ENCODE measurements around the gene EVC2. TPM values are rescaled to one million over a fixed set of nuclear protein-coding genes. Genes with fewer than 3 reads are reported as not detected.

EVC2 gene
- total RNA-seq, 1 donor from 2014 or later, result 4.5 TPM

DNA sequence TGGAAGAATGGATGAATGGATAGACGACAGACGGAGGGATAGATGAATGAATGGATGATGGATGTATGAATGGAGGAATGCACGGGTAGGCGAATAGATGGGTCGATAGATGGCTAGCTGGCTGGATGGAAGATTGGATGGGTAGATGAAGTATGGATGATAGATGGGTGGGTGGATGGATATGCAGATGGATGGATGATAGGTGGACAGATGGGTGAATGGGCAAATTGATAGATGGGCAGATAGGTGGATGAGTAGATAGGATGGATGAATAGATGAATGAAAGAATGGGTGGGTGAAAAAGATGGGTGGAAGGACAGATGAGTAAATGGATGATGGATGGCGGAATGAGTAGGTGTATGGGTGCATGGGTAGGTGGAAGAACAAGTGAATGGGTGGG lies 57.3 kb downstream of the EVC2 start:
- no peaks in the 10 kb centered on the region for H3K9me3 Mint-ChIP-seq
- TF ChIP-seq, protein P1, sequence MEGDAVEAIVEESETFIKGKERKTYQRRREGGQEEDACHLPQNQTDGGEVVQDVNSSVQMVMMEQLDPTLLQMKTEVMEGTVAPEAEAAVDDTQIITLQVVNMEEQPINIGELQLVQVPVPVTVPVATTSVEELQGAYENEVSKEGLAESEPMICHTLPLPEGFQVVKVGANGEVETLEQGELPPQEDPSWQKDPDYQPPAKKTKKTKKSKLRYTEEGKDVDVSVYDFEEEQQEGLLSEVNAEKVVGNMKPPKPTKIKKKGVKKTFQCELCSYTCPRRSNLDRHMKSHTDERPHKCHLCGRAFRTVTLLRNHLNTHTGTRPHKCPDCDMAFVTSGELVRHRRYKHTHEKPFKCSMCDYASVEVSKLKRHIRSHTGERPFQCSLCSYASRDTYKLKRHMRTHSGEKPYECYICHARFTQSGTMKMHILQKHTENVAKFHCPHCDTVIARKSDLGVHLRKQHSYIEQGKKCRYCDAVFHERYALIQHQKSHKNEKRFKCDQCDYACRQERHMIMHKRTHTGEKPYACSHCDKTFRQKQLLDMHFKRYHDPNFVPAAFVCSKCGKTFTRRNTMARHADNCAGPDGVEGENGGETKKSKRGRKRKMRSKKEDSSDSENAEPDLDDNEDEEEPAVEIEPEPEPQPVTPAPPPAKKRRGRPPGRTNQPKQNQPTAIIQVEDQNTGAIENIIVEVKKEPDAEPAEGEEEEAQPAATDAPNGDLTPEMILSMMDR (conservative IDR thresholded peaks at IDR 0.05), result no peak
- H3K36me3 Mint-ChIP-seq, result peaks cover 11% of the 10 kb centered on the region
- no peak for DNase-seq (ENCODE audit: extremely low spot score, unreplicated experiment)
- H3K4me3 Mint-ChIP-seq, result no peak overlapping the region
- H3K4me1 Mint-ChIP-seq (ENCODE audit: unreplicated experiment), result peaks cover 3% of the 10 kb centered on the region
- H3K27me3 Mint-ChIP-seq, result no peaks in the 10 kb centered on the region
- H3K27ac Mint-ChIP-seq, result no peak overlapping the region

DNA sequence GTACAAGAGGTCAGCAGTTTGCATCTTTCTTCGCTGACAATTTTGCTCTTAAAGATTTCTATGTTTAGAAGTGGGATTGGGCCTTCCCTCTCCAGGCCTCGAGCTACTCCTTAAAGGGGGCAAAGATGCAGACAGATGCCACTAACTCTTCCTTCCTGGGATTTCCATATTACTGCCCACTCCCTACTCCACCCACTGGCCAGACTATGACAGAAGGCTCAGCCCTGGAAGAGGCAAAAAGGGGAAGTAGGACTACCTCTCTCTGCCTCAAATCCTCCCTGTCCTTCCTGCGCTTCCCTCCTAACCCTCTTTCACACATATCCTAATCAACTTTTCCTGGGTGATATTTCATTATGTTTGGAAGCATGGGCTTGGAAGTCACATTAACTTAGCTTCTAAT lies 58.3 kb downstream of the EVC2 start:
- TF ChIP-seq, protein P1 (conservative IDR thresholded peaks at IDR 0.05), result no peak
- Mint-ChIP-seq H3K4me3 (no peak overlapping the region), H3K27ac (no peak overlapping the region)

DNA sequence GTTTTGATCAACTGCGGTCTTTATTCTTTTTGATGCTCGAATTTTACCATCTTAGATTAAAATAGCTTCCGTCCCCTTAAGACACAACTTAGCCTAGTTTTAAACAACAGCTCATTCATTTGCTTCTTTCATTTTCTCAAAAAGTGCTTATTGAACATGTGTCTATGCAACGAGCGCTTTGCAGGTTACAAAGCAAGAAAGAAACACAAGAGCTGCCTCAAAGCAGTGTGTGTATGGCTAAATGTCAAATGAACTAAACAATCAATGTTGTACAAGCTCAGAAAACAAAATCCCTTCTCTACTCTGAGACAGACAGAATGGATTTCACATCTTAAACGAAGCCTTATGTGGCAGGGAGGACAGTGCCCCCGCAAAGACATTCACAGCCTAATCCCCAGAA lies 61.0 kb downstream of the EVC2 start:
- TF ChIP-seq, protein P1 (conservative IDR thresholded peaks at IDR 0.05), result no peak
- Mint-ChIP-seq H3K27me3 (no peaks in the 10 kb centered on the region), H3K4me3 (no peak overlapping the region), H3K9me3 (no peaks in the 10 kb centered on the region), H3K4me1 (ENCODE audit: unreplicated experiment) (peaks cover 3% of the 10 kb centered on the region), H3K36me3 (peaks cover 14% of the 10 kb centered on the region), H3K27ac (no peak overlapping the region)
- DNase-seq (ENCODE audit: extremely low spot score, unreplicated experiment), result no peak

More for the DNA sequence above, 58.3 kb downstream of the EVC2 start:
- DNase-seq (ENCODE audit: extremely low spot score, unreplicated experiment), result no peak
- peaks cover 3% of the 10 kb centered on the region for H3K4me1 Mint-ChIP-seq (ENCODE audit: unreplicated experiment)
- H3K36me3 Mint-ChIP-seq, result peaks cover 16% of the 10 kb centered on the region
- no peaks in the 10 kb centered on the region for H3K9me3 Mint-ChIP-seq
- no peaks in the 10 kb centered on the region for H3K27me3 Mint-ChIP-seq

DNA sequence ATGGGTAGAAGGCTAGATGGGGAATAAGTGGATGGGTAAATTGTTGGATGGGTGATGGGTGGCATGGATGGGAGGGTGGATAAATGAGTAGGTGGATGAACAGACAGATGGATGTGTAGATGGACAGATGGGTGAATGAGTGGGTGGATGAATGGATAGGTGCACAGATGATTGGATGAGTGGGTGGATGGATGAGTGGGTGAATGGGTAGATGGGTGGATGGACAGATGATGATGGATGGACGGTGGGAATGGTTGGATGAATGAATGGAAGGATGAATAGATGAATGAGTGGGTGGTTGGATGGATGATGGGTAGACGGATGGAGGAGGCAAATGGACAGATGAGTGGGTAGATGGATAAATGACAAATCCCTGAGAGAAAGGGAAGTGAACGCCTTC lies 68.3 kb downstream of the EVC2 start:
- H3K36me3 Mint-ChIP-seq, result peaks cover 27% of the 10 kb centered on the region
- no peak overlapping the region for H3K27ac Mint-ChIP-seq
- no peak overlapping the region for H3K4me3 Mint-ChIP-seq
- H3K4me1 Mint-ChIP-seq (ENCODE audit: unreplicated experiment), result no peaks in the 10 kb centered on the region
- no peaks in the 10 kb centered on the region for H3K27me3 Mint-ChIP-seq
- no peaks in the 10 kb centered on the region for H3K9me3 Mint-ChIP-seq
- DNase-seq (ENCODE audit: extremely low spot score, unreplicated experiment), result no peak
- TF ChIP-seq, protein P1 (conservative IDR thresholded peaks at IDR 0.05), result no peak

DNA sequence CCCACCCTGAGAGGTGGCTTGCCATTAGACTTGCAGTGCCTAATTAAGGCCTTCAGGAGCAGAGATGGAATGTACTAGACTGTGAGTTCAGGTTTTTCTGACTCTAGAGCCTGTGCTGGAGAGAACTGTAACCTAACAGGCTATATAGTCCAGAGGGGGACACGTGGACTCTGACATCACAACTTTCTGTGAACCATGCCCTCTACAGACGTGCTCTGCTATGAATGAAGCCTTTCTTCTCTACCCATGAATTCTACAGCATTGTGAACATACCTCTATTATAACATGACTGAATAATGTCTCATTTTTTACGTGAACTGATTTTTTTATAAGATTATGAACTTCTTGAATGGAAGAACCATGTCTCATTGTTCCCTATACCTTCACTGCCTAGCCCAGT lies 68.8 kb downstream of the EVC2 start:
- peaks cover 25% of the 10 kb centered on the region for H3K36me3 Mint-ChIP-seq
- no peaks in the 10 kb centered on the region for H3K9me3 Mint-ChIP-seq
- no peak overlapping the region for H3K27ac Mint-ChIP-seq
- no peak overlapping the region for H3K4me3 Mint-ChIP-seq
- H3K27me3 Mint-ChIP-seq, result no peaks in the 10 kb centered on the region
- H3K4me1 Mint-ChIP-seq (ENCODE audit: unreplicated experiment), result peaks cover under 1% of the 10 kb centered on the region
- TF ChIP-seq, protein P1 (conservative IDR thresholded peaks at IDR 0.05), result no peak
- no peak for DNase-seq (ENCODE audit: extremely low spot score, unreplicated experiment)

DNA sequence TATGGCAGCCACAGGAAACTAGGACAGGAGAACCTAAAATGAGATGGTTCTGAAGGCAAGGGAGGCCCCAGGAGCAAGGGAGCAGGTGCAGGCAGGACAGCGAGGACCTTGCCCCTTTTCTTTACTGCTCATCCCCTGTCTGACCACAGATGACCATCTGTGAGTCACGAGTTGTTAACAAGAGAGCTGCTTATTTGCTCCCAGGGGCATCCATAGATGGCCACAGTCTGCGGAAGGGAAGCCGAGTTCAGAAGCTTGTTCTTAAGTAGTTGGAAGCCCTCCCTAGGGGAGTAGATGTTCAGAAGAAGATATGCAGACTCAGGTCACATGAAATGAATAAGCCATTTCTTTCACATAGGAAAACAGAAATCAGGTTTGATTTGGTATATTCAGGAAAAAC lies 69.4 kb downstream of the EVC2 start:
- peaks cover 3% of the 10 kb centered on the region for H3K4me1 Mint-ChIP-seq (ENCODE audit: unreplicated experiment)
- no peak overlapping the region for H3K27ac Mint-ChIP-seq
- TF ChIP-seq, protein P1 (conservative IDR thresholded peaks at IDR 0.05), result no peak
- no peak for DNase-seq (ENCODE audit: extremely low spot score, unreplicated experiment)
- H3K9me3 Mint-ChIP-seq, result no peaks in the 10 kb centered on the region
- H3K36me3 Mint-ChIP-seq, result peaks cover 23% of the 10 kb centered on the region
- H3K4me3 Mint-ChIP-seq, result no peak overlapping the region
- no peaks in the 10 kb centered on the region for H3K27me3 Mint-ChIP-seq
